ENCODE measurements around the gene INS. TPM values are rescaled to one million over a fixed set of nuclear protein-coding genes. Genes with fewer than 3 reads are reported as not detected.
A peak's percentile ranks its signal among the peaks of the same experiment; 100 is the strongest.
"Not testable (repeated sequence)": the region's sequence is repeated elsewhere in the genome, so short reads cannot be mapped to it uniquely, and the experiment has no call there.

INS gene
- total RNA-seq, 1 donor from 2014 or later: not detected

- no peaks in the 10 kb centered on the region for H3K4me1 Mint-ChIP-seq (ENCODE audit: low read depth, unreplicated experiment)
- peaks cover 3% of the 10 kb centered on the region for H3K9me3 Mint-ChIP-seq (ENCODE audit: unreplicated experiment)
- Histone ChIP-seq H3K9ac (ENCODE audit: low read length) (no peak overlapping the region), H3K79me2 (ENCODE audit: insufficient read depth, low read length) (no peaks in the 10 kb centered on the region), H2AFZ (ENCODE audit: low read depth, low read length) (no peak overlapping the region), H4K20me1 (ENCODE audit: insufficient read depth, low read length) (peaks cover 6% of the 10 kb centered on the region), H3K4me3 (ENCODE audit: insufficient read depth, low read depth, low read length) (no peak overlapping the region), H3K27ac (ENCODE audit: low read depth, low read length) (no peak overlapping the region), H3K36me3 (ENCODE audit: insufficient read depth, low read length) (no peaks in the 10 kb centered on the region), H3K4me2 (ENCODE audit: low read length) (no peak overlapping the region), H3K4me1 (ENCODE audit: insufficient read depth, low read length) (no peaks in the 10 kb centered on the region), H3K27me3 (ENCODE audit: insufficient read depth, low read length) (peaks cover 13% of the 10 kb centered on the region), H3K9me3 (ENCODE audit: insufficient read depth, low read depth, low read length) (no peaks in the 10 kb centered on the region)
- no peak overlapping the region for H3K4me3 Mint-ChIP-seq (ENCODE audit: unreplicated experiment)
- FAIRE-seq: no peak
- H3K36me3 Mint-ChIP-seq (ENCODE audit: low read depth, unreplicated experiment): no peaks in the 10 kb centered on the region
- peaks cover 46% of the 10 kb centered on the region for H3K27me3 Mint-ChIP-seq (ENCODE audit: low read depth, unreplicated experiment)
- no peak for DNase-seq (ENCODE audit: low read depth)
- TF ChIP-seq EZH2 (IDR thresholded peaks at IDR 0.05; ENCODE audit: insufficient read depth, low read length) (no peak), CTCF (IDR thresholded peaks at IDR 0.05; ENCODE audit: insufficient read depth, low read depth, low read length) (peak; percentile 50)
- no peak overlapping the region for H3K27ac Mint-ChIP-seq (ENCODE audit: unreplicated experiment)
Measured at GRCh38 chr11:2194877-2195755, 34.1 kb upstream of the INS start.

- H3K4me3 Mint-ChIP-seq (ENCODE audit: unreplicated experiment); H3K36me3 Mint-ChIP-seq (ENCODE audit: low read depth, unreplicated experiment); DNase-seq (ENCODE audit: low read depth); H4K20me1 ChIP-seq (ENCODE audit: insufficient read depth, low read length); FAIRE-seq; H2AFZ ChIP-seq (ENCODE audit: low read depth, low read length); H3K9ac ChIP-seq (ENCODE audit: low read length); H3K9me3 ChIP-seq (ENCODE audit: insufficient read depth, low read depth, low read length); H3K9me3 Mint-ChIP-seq (ENCODE audit: unreplicated experiment); H3K36me3 ChIP-seq (ENCODE audit: insufficient read depth, low read length); H3K4me2 ChIP-seq (ENCODE audit: low read length); H3K27ac ChIP-seq (ENCODE audit: low read depth, low read length); H3K4me1 ChIP-seq (ENCODE audit: insufficient read depth, low read length); H3K27ac Mint-ChIP-seq (ENCODE audit: unreplicated experiment); H3K4me1 Mint-ChIP-seq (ENCODE audit: low read depth, unreplicated experiment); H3K79me2 ChIP-seq (ENCODE audit: insufficient read depth, low read length); H3K4me3 ChIP-seq (ENCODE audit: insufficient read depth, low read depth, low read length): not testable (repeated sequence)
- H3K27me3 Mint-ChIP-seq (ENCODE audit: low read depth, unreplicated experiment): peaks cover 51% of the 10 kb centered on the region
- peaks cover 13% of the 10 kb centered on the region for H3K27me3 ChIP-seq (ENCODE audit: insufficient read depth, low read length)
Measured at GRCh38 chr11:2193888-2194595, 33.0 kb upstream of the INS start.

GRCh38 chr11:2193099-2193887 is 32.3 kb upstream of the INS start:
- Histone ChIP-seq H3K27me3 (ENCODE audit: insufficient read depth, low read length) (peaks cover 20% of the 10 kb centered on the region), H3K9me3 (ENCODE audit: insufficient read depth, low read depth, low read length) (no peaks in the 10 kb centered on the region), H3K27ac (ENCODE audit: low read depth, low read length) (no peak overlapping the region), H3K9ac (ENCODE audit: low read length) (no peak overlapping the region), H3K4me3 (ENCODE audit: insufficient read depth, low read depth, low read length) (no peak overlapping the region), H3K4me1 (ENCODE audit: insufficient read depth, low read length) (no peaks in the 10 kb centered on the region), H3K79me2 (ENCODE audit: insufficient read depth, low read length) (no peaks in the 10 kb centered on the region), H3K36me3 (ENCODE audit: insufficient read depth, low read length) (no peaks in the 10 kb centered on the region), H3K4me2 (ENCODE audit: low read length) (no peak overlapping the region), H4K20me1 (ENCODE audit: insufficient read depth, low read length) (peaks cover 6% of the 10 kb centered on the region), H2AFZ (ENCODE audit: low read depth, low read length) (no peak overlapping the region)
- peaks cover 47% of the 10 kb centered on the region for H3K27me3 Mint-ChIP-seq (ENCODE audit: low read depth, unreplicated experiment)
- H3K4me3 Mint-ChIP-seq (ENCODE audit: unreplicated experiment): no peak overlapping the region
- FAIRE-seq (no peak), DNase-seq (ENCODE audit: low read depth) (no peak)
- no peak for TF ChIP-seq CTCF (IDR thresholded peaks at IDR 0.05; ENCODE audit: insufficient read depth, low read depth, low read length)
- no peak for TF ChIP-seq EZH2 (IDR thresholded peaks at IDR 0.05; ENCODE audit: insufficient read depth, low read length)
- no peaks in the 10 kb centered on the region for H3K36me3 Mint-ChIP-seq (ENCODE audit: low read depth, unreplicated experiment)
- H3K27ac Mint-ChIP-seq (ENCODE audit: unreplicated experiment): no peak overlapping the region
- no peaks in the 10 kb centered on the region for H3K4me1 Mint-ChIP-seq (ENCODE audit: low read depth, unreplicated experiment)
- H3K9me3 Mint-ChIP-seq (ENCODE audit: unreplicated experiment): peaks cover 3% of the 10 kb centered on the region
